ENCODE results near the gene RSBN1.

RSBN1 gene

DNA sequence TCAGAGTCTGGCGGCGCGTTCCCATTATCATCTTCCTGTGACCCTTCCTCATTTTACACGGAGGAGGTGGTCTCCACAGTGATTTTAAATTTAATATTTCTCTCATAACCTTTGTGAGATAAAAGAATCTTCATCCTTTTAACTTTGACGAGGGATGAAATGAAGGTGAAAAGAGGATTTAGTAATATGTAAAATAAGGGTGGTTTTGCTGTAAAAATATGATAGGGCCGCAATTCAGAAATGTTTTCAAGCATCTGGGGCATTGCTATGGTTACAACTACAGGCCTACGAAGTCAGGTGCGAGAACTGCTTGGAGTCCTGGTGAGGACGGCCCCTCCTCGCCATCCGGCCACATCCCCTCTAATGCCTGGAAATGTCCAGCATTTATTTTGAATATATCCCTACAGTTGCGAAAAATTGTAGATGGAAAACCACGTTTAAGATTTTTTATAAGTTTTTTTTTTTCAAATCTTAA lies 422 bp upstream of the RSBN1 start:
- DNase-seq (ENCODE audit: low read depth), result no peak

GRCh38 chr1:113811156-113811887 lies 954 bp downstream of the RSBN1 start:
- peak; percentile 31 for DNase-seq (ENCODE audit: low read depth)

- DNase-seq (ENCODE audit: low read depth), result peak; percentile 75
These were observed 2.3 kb downstream of the RSBN1 start for GRCh38 chr1:113809670-113810602.

DNA sequence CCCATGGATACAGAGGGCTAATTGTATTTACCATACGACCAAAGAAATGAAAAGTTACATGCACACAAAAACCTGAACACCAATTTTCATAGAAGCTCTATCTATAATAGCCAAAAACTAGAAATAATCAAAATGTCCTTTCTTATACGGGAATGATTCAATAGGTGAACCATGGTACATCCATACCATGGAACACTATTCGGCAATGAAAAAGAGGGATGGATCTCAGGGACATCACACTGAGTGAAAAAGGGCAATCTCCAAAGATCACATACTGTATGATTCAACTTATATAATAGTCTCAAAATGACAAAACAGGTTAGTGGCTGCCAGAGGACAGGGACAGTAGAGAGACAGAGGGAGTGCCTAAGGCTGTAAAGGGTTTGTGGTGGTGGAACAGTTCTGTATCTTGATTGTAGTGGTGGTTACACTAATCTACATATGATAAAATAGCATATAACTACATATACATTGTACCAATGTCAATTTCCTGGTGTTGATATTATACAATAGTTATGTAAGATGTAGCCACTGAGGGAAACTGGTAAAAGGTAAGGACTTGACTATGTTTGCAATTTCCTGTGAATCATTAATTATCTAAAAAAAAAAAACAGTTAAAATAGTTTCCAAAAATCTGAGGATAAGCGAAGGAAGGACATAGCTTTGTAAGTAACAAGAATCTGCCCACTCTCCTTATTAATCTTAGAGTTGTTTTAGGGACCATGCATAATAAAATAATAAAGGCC lies 3.7 kb downstream of the RSBN1 start:
- DNase-seq (ENCODE audit: low read depth), result peak; percentile 32

DNA sequence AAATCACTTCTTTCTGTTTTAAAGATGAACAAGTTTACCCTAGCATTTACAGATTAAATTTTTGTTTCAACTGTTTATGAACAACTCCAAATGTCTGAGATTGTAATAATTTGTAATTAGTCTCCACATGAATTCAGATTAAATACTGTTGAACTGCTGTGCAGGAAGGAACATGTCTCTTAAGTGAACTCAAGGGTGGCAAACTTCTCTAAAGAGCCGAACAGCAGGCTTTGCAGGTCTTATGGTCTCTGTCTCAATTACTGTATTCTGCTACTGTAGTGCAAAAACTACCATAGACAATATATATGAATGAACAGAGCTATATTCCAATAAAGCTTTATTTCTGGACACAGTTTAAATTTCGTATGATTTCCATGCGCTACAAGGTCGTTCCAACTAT lies 6.6 kb downstream of the RSBN1 start:
- no peak for DNase-seq (ENCODE audit: low read depth)

DNA sequence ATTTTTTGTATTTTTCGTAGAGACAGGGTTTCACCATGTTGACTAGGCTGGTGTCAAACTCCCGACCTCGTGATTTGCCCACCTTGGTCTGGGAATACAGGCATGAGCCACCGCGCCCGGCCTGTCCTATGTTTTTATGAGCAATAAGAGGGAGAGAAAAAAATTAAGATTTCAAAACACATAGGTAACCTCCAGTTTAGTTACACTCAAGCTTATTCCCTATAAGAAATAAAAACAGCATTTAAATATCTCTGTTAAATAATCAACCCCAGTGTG lies 7.1 kb downstream of the RSBN1 start:
- DNase-seq (ENCODE audit: low read depth), result no peak

GRCh38 chr1:113804421-113805255 lies 7.6 kb downstream of the RSBN1 start:
- DNase-seq (ENCODE audit: low read depth), result peak; percentile 75

- no peak for DNase-seq (ENCODE audit: low read depth)
These were observed 9.8 kb downstream of the RSBN1 start for GRCh38 chr1:113802367-113803007.

- peak; percentile 1 for DNase-seq (ENCODE audit: low read depth)
These were observed 11.8 kb downstream of the RSBN1 start for GRCh38 chr1:113800487-113800886.

GRCh38 chr1:113797472-113797871 lies 14.8 kb downstream of the RSBN1 start:
- no peak for DNase-seq (ENCODE audit: low read depth)

DNA sequence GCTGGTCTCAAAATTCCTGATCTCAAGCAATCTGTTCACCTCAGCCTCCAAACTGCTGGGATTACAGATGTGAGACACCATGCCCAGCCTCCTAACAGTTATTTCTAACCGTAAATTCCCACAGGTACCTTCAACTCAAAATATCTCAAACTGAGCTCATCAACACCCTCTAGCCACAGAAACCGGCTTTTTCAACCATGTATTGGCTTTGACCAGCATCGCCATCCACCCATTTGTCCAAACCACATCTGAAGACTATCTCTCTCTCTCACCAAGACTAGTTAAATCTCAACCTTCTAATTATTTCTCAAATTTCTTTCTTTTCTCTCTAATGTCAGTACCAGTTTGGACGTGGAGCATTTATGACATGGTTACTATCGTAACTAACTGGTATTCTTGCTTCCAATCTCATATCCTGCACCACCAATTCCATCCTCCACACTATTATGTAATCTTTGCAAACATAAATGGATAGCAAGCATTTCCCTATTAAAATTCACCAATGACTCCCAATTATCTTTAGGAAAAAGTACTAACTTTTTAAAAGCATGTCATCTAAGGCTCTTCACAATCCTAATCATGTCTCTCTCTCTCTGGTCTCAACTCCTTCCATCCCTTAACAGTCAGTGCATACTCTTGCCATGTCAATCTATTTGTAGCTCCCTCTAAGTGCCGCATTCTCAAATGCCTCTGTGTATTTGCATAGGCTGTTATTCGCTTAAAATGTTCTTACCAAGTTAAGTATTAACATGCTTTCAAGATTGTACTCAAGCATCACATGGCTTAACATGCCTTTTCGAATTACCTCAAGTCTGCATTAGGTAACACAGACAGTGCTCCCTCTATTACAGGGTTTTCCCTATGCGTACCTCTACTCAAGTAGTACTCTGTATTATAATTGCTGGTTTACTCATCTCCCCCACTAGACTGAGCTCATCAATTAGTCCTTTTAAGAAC lies 18.1 kb downstream of the RSBN1 start:
- DNase-seq (ENCODE audit: low read depth), result no peak

- peak; percentile 78 for DNase-seq (ENCODE audit: low read depth)
These were observed 19.3 kb downstream of the RSBN1 start for GRCh38 chr1:113792986-113793385.

- no peak for DNase-seq (ENCODE audit: low read depth)
These were observed 19.8 kb downstream of the RSBN1 start for GRCh38 chr1:113792471-113792870.

- no peak for DNase-seq (ENCODE audit: low read depth)
These were observed 23.5 kb downstream of the RSBN1 start for GRCh38 chr1:113788802-113789201.

DNA sequence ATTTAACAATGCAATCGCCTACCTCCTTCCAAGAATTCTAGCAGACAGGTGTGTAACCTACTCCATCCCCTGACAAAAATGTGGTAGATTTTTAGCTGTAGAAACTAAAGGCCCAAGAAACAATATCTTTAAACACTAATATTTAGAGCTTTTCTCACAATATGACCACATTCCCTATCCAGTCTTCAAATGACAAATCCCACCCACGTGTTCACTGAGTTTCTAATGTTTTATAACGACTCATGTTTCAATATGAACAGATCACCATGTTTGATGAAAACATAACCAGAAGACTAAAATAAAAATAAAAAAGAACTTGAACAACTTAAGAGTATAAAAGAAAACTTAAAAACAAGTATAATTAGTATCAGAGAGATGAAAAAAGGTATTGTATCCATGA lies 24.6 kb downstream of the RSBN1 start:
- DNase-seq (ENCODE audit: low read depth), result no peak

DNA sequence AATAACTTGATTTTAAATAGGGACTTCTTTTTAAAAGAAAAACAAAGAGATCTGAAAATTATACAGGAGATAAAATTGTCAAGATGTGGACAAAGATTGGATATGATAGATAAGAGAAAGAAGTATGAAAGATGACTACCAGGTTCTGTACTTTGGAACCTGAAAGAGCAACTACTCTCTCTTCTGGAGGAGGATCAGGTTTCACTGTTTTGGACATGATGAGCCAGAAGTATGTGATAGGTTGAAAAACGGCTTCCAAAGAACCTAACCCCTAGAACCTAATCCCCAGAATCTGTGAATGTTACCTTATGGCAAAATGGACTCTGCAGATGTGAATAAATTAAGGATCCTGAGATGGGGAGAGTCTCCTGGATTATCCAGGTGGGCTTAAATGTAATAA lies 26.2 kb downstream of the RSBN1 start:
- DNase-seq (ENCODE audit: low read depth), result peak; percentile 27

DNA sequence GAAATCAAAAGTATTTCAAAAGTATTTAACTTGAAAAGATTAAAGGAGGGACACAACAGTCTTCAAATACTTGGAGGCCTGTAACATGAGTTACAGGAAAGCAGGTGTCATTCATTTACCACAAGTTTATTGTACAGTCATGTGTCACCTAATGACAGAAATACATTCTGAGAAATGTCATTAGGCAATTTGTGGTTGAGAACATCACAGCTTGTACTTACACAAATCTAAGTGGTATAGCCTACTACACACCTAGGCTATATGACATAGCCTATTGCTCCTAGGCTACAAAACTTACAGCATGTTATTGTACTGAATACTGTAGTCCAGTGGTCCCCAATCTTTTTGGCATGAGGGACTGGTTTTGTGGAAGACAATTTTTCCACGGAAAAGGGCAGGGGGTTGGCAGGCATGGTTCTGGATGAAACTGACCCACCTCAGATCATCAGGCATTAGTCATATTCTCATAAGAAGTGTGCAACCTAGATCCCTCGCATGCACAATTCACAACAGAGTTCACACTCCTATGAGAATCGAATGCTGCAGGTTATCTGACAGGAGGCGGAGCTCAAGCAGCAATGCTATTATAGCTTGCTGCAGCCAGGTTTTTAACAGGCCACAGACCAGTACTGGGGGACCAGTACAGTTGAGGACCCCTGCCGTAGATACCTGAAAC lies 28.0 kb downstream of the RSBN1 start:
- DNase-seq (ENCODE audit: low read depth), result peak; percentile 27

DNA sequence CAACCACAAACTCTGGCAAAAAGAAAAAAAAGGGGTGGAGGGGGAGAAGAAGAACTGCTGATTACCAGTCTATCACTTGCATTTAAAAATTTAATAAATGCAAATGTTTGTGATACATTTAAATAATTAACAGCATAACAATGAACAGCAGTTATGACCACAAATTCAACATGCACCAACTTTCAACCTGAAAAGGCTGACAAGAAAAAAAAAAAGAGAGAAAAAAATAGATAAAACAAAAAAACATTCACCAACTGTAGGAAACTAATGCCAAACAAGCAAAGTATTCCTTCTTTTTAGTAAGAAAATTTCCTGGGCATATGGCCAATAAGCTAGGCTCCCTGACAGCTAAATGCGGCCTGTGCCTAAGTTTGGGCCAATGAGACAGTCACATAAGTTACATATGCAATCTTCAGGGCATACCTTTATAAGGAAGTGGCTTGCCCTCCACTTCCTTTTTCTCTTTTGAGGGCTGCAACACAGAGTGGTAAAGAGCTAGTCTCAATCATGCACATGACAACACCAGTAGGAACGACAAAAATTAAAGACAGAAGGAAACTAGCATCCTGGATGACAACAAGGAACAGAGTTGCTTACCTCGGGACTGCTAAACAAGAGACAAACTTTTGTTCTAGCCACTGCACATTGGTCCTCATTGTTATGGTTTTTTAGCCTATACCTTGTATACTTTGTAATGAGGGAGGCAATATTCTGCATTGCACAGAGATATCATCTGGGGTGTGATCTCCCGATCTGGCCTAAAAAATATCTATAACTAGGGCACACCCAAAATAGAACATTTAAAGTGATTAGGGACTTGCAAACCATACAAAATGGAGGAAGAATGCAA lies 28.8 kb downstream of the RSBN1 start:
- DNase-seq (ENCODE audit: low read depth), result peak; percentile 63
